ENCODE measurements around the gene MMGT1.

DNA sequence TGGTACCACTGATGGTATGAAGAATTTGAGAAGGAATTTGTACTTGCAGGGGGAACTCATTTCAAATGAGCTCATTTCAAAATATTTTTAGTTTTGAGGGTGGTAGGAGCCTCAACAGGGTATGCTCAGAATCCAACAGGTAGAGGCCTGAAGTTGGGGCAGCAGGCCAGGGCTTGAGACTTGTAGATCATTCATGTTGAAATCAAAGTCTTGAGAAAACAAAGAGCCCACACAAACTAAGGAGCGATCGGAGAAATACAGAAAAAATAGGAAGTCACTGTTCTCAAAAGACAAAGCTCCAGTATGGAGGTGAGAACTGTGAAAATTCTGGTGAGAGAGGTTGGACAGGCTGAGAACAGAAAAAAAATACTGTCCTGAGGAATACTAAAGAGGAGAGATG, 10.5 kb upstream of the MMGT1 start:
- TF ChIP-seq CTCF (conservative IDR thresholded peaks at IDR 0.05) (no peak), EZH2 (IDR thresholded peaks at IDR 0.05; ENCODE audit: low read depth) (no peak)
